ENCODE data around the gene MPHOSPH10.

DNA sequence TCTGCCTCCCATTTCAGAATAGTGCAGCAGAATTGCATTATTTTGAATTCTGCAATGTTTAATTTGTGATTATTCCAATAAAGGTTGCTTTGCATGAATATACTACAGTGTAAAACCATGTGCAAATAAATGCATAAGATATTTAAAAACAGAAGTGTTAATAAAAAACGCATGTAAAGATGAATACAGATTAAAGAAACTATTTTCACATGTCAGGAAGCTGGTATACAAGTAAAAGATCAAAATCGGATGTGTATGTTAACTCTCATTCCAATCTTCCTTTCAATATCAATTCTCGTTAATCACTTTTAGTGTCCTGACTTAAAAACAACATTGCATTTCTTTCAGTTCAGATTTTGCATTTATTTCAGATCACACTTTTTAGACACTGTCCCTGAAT is 3.5 kb upstream of the MPHOSPH10 start:
- TF ChIP-seq, protein P1, sequence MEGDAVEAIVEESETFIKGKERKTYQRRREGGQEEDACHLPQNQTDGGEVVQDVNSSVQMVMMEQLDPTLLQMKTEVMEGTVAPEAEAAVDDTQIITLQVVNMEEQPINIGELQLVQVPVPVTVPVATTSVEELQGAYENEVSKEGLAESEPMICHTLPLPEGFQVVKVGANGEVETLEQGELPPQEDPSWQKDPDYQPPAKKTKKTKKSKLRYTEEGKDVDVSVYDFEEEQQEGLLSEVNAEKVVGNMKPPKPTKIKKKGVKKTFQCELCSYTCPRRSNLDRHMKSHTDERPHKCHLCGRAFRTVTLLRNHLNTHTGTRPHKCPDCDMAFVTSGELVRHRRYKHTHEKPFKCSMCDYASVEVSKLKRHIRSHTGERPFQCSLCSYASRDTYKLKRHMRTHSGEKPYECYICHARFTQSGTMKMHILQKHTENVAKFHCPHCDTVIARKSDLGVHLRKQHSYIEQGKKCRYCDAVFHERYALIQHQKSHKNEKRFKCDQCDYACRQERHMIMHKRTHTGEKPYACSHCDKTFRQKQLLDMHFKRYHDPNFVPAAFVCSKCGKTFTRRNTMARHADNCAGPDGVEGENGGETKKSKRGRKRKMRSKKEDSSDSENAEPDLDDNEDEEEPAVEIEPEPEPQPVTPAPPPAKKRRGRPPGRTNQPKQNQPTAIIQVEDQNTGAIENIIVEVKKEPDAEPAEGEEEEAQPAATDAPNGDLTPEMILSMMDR (IDR thresholded peaks at IDR 0.05) = no peak
- TF ChIP-seq POLR2A (IDR thresholded peaks at IDR 0.05) (no peak), EP300 (IDR thresholded peaks at IDR 0.05) (no peak)
